PC-3 (cell line): Measurements from ENCODE around the gene KCNN4.
"Not testable (repeated sequence)": the region's sequence is repeated elsewhere in the genome, so short reads cannot be mapped to it uniquely, and the experiment has no call there.

Experiments used
- CTCF ChIP-seq: fragments of 300-600 bp; sonication (generic); conservative IDR thresholded peaks from 2 replicates; pipeline ENCODE4 v1.5.1; 2017; ENCODE audit warnings: antibody characterized with exemption, low read depth, mild to moderate bottlenecking, low read length
- EZH2 ChIP-seq: fragments of 300-600 bp; sonication (generic); IDR thresholded peaks from one replicate; pipeline ENCODE4 v1.6.1; 2017; ENCODE audit warnings: antibody characterized with exemption, mild to moderate bottlenecking, low read length; ENCODE audit not compliant: unreplicated experiment
- EZH2phosphoT487 ChIP-seq: fragments of 300-600 bp; sonication (generic); IDR thresholded peaks from 2 replicates; pipeline ENCODE4 v1.6.1; 2018; ENCODE audit warnings: mild to moderate bottlenecking, antibody characterized with exemption, low read length, borderline replicate concordance

GRCh38 chr19:43774940-43775258 is 5.9 kb downstream of the KCNN4 start:
- TF ChIP-seq CTCF, EZH2, EZH2phosphoT487: not testable (repeated sequence)
